Activated T-cell treated with anti-CD3 and anti-CD28 coated beads, Interleukin-2, amount 50 U/mL, for 72 hours (primary cell): ENCODE data around the gene TRAF3. TPM values are rescaled to one million over a fixed set of nuclear protein-coding genes. Genes with fewer than 3 reads are reported as not detected.
A peak's percentile ranks its signal among the peaks of the same experiment; 100 is the strongest.

Experiments
- ATAC-seq, 2 donors: fragments of 150-1000 bp; cut with Tn5 transposase; replicated peaks in 1 of 2; 2 replicates each; pipeline ENCODE4 v1.10.0; 2021; ENCODE audit warnings: moderate library complexity in 2 of 2, mild to moderate bottlenecking in 1 of 2
- DNase-seq, 2 donors: peaks; one replicate each; pipeline ENCODE4 v3.0.0; 2021 to 2022; ENCODE audit warnings: mixed read lengths in 1 of 2
- H3K27ac Mint-ChIP-seq: one replicate; pipeline ENCODE4 v1.8.0; 2022; ENCODE audit warnings: mild to moderate bottlenecking, moderate library complexity, mixed read lengths
- H3K27me3 Mint-ChIP-seq: one replicate; pipeline ENCODE4 v1.8.0; 2022; ENCODE audit warnings: low read depth, mixed read lengths
- H3K36me3 Mint-ChIP-seq, 2 donors: one replicate each; pipeline ENCODE4 v1.8.0; 2022; ENCODE audit warnings: mixed read lengths in 2 of 2, mild to moderate bottlenecking in 1 of 2; ENCODE audit not compliant: insufficient read depth in 2 of 2
- H3K4me1 Mint-ChIP-seq: one replicate; pipeline ENCODE4 v1.8.0; 2022; ENCODE audit warnings: low read depth, mixed read lengths
- H3K4me3 Mint-ChIP-seq, 2 donors: one replicate each; pipeline ENCODE4 v1.8.0; 2022; ENCODE audit warnings: mild to moderate bottlenecking in 2 of 2, mixed read lengths in 2 of 2, moderate library complexity in 2 of 2
- H3K9me3 Mint-ChIP-seq, 2 donors: one replicate each; pipeline ENCODE4 v1.8.0; 2022; ENCODE audit warnings: mixed read lengths in 2 of 2
- total RNA-seq, 2 donors: library from RNA; stranded (reverse); gene quantifications; one replicate each; pipeline ENCODE4 v1.2.3, GENCODE V29; 2022

The TRAF3 gene
- total RNA-seq, 2 donors from 2014 or later = 123 to 137 TPM

- Mint-ChIP-seq H3K9me3 (no peaks in the 10 kb centered on the region), H3K4me3 (peak overlapping the region; percentile 65 to 73), H3K4me1 (peaks cover 91% of the 10 kb centered on the region), H3K27ac (no peak overlapping the region), H3K27me3 (no peaks in the 10 kb centered on the region), H3K36me3 (peaks cover 16 to 24% of the 10 kb centered on the region in 2 donors)
- DNase-seq (no peak), ATAC-seq (no peak)
Observed at GRCh38 chr14:102823546-102823945, 46.3 kb downstream of the TRAF3 start.

DNA sequence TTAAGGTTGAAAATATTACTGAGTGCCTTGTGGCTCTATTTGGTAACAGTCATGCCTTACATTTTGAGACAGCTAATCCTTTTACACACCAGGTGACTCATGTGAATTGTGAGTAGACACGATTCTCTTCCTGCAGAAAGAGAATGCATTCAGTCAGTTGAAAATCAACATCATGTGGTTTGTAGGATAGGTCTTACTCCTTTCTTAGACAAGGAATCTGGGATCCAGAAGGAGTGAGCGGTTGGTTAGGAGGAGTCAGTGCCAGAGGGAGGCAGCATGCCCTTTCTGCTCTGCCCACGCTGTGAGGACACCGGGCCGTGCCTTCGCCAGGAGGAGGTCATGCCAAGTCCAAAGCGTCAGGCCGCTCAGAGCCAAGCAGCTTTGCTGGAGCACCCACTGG, 47.6 kb downstream of the TRAF3 start:
- Mint-ChIP-seq H3K9me3 (no peaks in the 10 kb centered on the region), H3K36me3 (peaks cover 9 to 15% of the 10 kb centered on the region in 2 donors), H3K27me3 (no peaks in the 10 kb centered on the region), H3K4me3 (peak overlapping the region; percentile 65 to 73), H3K27ac (peak overlapping the region; percentile 36), H3K4me1 (peaks cover 91% of the 10 kb centered on the region)
- DNase-seq (no peak), ATAC-seq (peak; percentile 11 to 26)

- no peaks in the 10 kb centered on the region for H3K9me3 Mint-ChIP-seq
- no peak for ATAC-seq
- H3K4me3 Mint-ChIP-seq = peak overlapping the region; percentile 65 to 73
Observed at GRCh38 chr14:102825307-102826095, 48.3 kb downstream of the TRAF3 start.

GRCh38 chr14:102826161-102826560, 48.9 kb downstream of the TRAF3 start:
- DNase-seq = no peak
- H3K36me3 Mint-ChIP-seq = peaks cover 11 to 22% of the 10 kb centered on the region in 2 donors
- no peak for ATAC-seq
- peak overlapping the region; percentile 80 for H3K27ac Mint-ChIP-seq
- H3K4me3 Mint-ChIP-seq = peak overlapping the region; percentile 65 to 73
- no peaks in the 10 kb centered on the region for H3K27me3 Mint-ChIP-seq
- H3K4me1 Mint-ChIP-seq = peaks cover 94% of the 10 kb centered on the region
- no peaks in the 10 kb centered on the region for H3K9me3 Mint-ChIP-seq

More at GRCh38 chr14:102825307-102826095, 48.3 kb downstream of the TRAF3 start:
- Mint-ChIP-seq H3K27ac (peak overlapping the region; percentile 80), H3K36me3 (peaks cover 8 to 18% of the 10 kb centered on the region in 2 donors), H3K27me3 (no peaks in the 10 kb centered on the region), H3K4me1 (peaks cover 94% of the 10 kb centered on the region)
- DNase-seq = no peak

DNA sequence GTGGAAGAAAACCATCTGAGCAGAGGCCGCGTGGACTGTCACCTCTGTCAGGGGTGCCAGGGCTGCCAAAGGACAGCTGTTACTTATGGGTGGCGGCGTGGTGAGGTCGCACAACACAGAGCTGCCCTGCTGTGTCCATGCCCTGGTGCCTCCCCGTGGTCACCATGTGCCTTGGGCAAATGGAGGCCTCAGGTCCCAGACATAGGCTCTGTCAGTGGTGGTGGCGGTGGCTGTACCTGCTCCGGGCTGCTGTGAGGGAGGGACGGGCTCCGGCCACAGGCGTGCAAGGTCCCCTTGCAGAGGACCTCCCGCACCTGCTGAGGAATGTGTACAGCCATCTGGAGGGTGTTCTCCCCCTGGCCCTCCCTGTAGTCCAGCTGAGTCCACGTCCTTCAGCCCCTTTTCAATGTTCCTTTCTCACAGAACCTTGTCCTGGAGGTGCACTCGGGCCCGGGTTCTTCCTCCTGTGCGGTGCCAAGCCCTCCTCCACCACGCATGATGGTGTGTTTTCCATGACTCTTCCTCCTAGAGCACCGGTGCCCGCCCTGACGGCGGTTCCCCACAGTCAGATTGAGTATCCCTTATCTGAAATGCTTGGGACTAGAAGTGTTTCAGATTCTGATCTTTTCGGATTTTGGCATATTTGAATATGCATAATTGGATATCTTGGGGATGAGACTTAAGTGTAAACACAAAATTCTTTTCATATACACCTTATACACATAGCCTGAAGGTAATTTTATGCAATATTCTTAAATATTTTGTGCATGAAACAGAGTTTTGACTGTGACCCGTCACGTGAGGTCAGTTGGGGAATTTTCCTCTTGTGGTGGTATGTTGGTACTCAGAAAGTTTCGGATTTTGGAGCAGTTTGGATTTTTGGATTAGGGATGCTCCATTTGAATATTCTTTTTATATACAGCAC, 49.8 kb downstream of the TRAF3 start:
- no peaks in the 10 kb centered on the region for H3K9me3 Mint-ChIP-seq
- peaks cover 92% of the 10 kb centered on the region for H3K4me1 Mint-ChIP-seq
- H3K27me3 Mint-ChIP-seq = no peaks in the 10 kb centered on the region
- peaks cover 11 to 23% of the 10 kb centered on the region in 2 donors for H3K36me3 Mint-ChIP-seq
- peak overlapping the region; percentile 83 for H3K27ac Mint-ChIP-seq
- no peak for DNase-seq
- no peak for ATAC-seq
- peak overlapping the region; percentile 56 to 71 for H3K4me3 Mint-ChIP-seq

DNA sequence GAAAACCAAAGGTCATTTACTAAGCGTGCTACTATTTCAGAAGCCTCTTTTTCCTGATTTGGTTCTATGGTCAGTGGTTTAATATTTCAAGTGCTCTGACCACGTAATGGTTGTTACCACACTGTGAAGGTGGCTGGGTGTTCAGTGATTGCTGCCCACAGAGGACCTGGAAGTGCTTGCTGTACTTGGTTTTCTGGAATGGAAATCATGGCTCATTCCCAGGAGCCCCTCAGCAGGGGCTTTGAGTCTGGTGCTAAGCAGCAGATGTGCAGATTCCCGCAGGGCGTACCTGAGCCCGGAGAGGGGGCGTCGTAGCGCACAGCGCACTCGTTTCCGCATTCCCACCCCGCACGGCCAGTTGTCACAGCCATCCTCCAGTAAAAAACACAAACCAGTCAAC, 50.5 kb downstream of the TRAF3 start:
- no peak for DNase-seq
- H3K36me3 Mint-ChIP-seq = peaks cover 13 to 27% of the 10 kb centered on the region in 2 donors
- peak overlapping the region; percentile 83 for H3K27ac Mint-ChIP-seq

GRCh38 chr14:102828151-102828550, 50.9 kb downstream of the TRAF3 start:
- ATAC-seq (no peak), DNase-seq (no peak)
- peak overlapping the region; percentile 56 to 71 for H3K4me3 Mint-ChIP-seq
- peaks cover 14 to 31% of the 10 kb centered on the region in 2 donors for H3K36me3 Mint-ChIP-seq
- no peak overlapping the region for H3K27ac Mint-ChIP-seq
- peaks cover 90% of the 10 kb centered on the region for H3K4me1 Mint-ChIP-seq
- H3K9me3 Mint-ChIP-seq = no peaks in the 10 kb centered on the region
- no peaks in the 10 kb centered on the region for H3K27me3 Mint-ChIP-seq

More for the DNA sequence above, 50.5 kb downstream of the TRAF3 start:
- Mint-ChIP-seq H3K9me3 (no peaks in the 10 kb centered on the region), H3K27me3 (no peaks in the 10 kb centered on the region), H3K4me1 (peaks cover 90% of the 10 kb centered on the region), H3K4me3 (peak overlapping the region; percentile 56 to 71)
- ATAC-seq = no peak

GRCh38 chr14:102829016-102829548, 51.8 kb downstream of the TRAF3 start:
- H3K4me3 Mint-ChIP-seq = peak overlapping the region; percentile 56 to 71
- no peak for DNase-seq
- peaks cover 88% of the 10 kb centered on the region for H3K4me1 Mint-ChIP-seq
- H3K36me3 Mint-ChIP-seq = peaks cover 16 to 38% of the 10 kb centered on the region in 2 donors
- H3K27ac Mint-ChIP-seq = no peak overlapping the region
- ATAC-seq = peak in 1 of 2 donors; percentile 9
- no peaks in the 10 kb centered on the region for H3K27me3 Mint-ChIP-seq
- no peaks in the 10 kb centered on the region for H3K9me3 Mint-ChIP-seq

- no peaks in the 10 kb centered on the region for H3K27me3 Mint-ChIP-seq
- H3K9me3 Mint-ChIP-seq = no peaks in the 10 kb centered on the region
- H3K36me3 Mint-ChIP-seq = peaks cover 21 to 44% of the 10 kb centered on the region in 2 donors
- ATAC-seq = peak; percentile 34 to 51
- no peak for DNase-seq
- H3K4me1 Mint-ChIP-seq = peaks cover 87% of the 10 kb centered on the region
- peak overlapping the region; percentile 67 to 71 for H3K4me3 Mint-ChIP-seq
- peak overlapping the region; percentile 95 for H3K27ac Mint-ChIP-seq
Observed at GRCh38 chr14:102830474-102831045, 53.3 kb downstream of the TRAF3 start.

GRCh38 chr14:102831163-102831804, 54.0 kb downstream of the TRAF3 start:
- H3K27me3 Mint-ChIP-seq = no peaks in the 10 kb centered on the region
- peak overlapping the region; percentile 67 to 71 for H3K4me3 Mint-ChIP-seq
- peak; percentile 80 to 83 for ATAC-seq
- H3K9me3 Mint-ChIP-seq = no peaks in the 10 kb centered on the region
- H3K27ac Mint-ChIP-seq = peak overlapping the region; percentile 95
- peaks cover 83% of the 10 kb centered on the region for H3K4me1 Mint-ChIP-seq
- peaks cover 19 to 43% of the 10 kb centered on the region in 2 donors for H3K36me3 Mint-ChIP-seq
- peak; percentile 35 to 54 for DNase-seq

- Mint-ChIP-seq H3K27ac (no peak overlapping the region), H3K4me1 (peaks cover 73% of the 10 kb centered on the region), H3K36me3 (peaks cover 18 to 58% of the 10 kb centered on the region in 2 donors), H3K4me3 (no peak overlapping the region), H3K27me3 (no peaks in the 10 kb centered on the region), H3K9me3 (no peaks in the 10 kb centered on the region)
- ATAC-seq = no peak
- no peak for DNase-seq
Observed at GRCh38 chr14:102833341-102833740, 56.1 kb downstream of the TRAF3 start.

DNA sequence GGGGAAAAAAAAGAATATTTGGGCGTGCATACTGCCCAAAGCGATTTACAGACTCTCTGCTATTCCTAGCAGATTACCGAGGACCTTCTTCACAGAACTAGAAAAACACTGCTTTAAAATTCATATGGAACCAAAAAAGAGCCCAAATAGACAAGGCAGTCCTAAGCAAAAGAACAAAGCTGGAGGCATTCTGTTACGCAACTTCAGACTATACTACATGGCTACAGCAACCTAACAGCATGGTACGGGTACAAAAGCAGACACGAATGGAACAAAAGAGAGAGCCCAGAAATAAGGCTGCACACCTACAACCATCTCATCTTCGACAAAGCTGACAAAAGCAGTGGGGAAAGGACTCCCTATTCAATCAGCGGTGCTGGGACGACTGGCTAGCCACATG, 56.7 kb downstream of the TRAF3 start:
- H3K9me3 Mint-ChIP-seq = no peaks in the 10 kb centered on the region
- ATAC-seq (no peak), DNase-seq (no peak)
- no peaks in the 10 kb centered on the region for H3K27me3 Mint-ChIP-seq
- peaks cover 67% of the 10 kb centered on the region for H3K4me1 Mint-ChIP-seq
- H3K27ac Mint-ChIP-seq = no peak overlapping the region
- H3K36me3 Mint-ChIP-seq = peaks cover 18 to 59% of the 10 kb centered on the region in 2 donors
- no peak overlapping the region for H3K4me3 Mint-ChIP-seq
